Upper lobe of right lung (tissue), 1 donor: ENCODE data around the gene FAR2. TPM values are rescaled to one million over a fixed set of nuclear protein-coding genes. Genes with fewer than 3 reads are reported as not detected.

ENCODE experiments used
- ATAC-seq: fragments of 200-7000 bp; cut with Tn5 transposase; one replicate; pipeline ENCODE4 v1.9.1; 2020; ENCODE audit warnings: mild to moderate bottlenecking, moderate library complexity
- DNase-seq: peaks from one replicate; pipeline ENCODE4 v3.0.0-alpha.2; 2020
- H3K27ac ChIP-seq: fragments of 200-600 bp; one replicate; pipeline ENCODE4 v1.8.0; 2022
- H3K27me3 ChIP-seq: fragments of 200-600 bp; one replicate; pipeline ENCODE4 v1.8.0; 2022; ENCODE audit warnings: mild to moderate bottlenecking
- H3K36me3 ChIP-seq: fragments of 200-600 bp; one replicate; pipeline ENCODE4 v1.8.0; 2022
- H3K4me1 ChIP-seq: fragments of 200-600 bp; one replicate; pipeline ENCODE4 v1.8.0; 2022
- H3K4me3 ChIP-seq: fragments of 200-600 bp; one replicate; pipeline ENCODE4 v1.8.0; 2022; ENCODE audit warnings: mild to moderate bottlenecking
- H3K9me3 ChIP-seq: fragments of 200-600 bp; one replicate; pipeline ENCODE4 v1.8.0; 2022
- intact Hi-C: fragments of 100-400 bp; cut with DNase I; formaldehyde crosslinking; loops from one replicate; pipeline ENCODE4 v1.11.0; 2022
- total RNA-seq: library from RNA; stranded (reverse); fragmentation: NEBNext Ultra II Directional; extraction: Animal tissue kit (Norgen Biotek cat#: 25700); gene quantifications from one replicate; pipeline ENCODE4 v1.2.1, GENCODE V29; 2021
- TF ChIP-seq, protein P1 (sequence below): fragments of 200-600 bp; IDR thresholded peaks from one replicate; pipeline ENCODE4 v1.8.0; 2022; ENCODE audit warnings: antibody characterized with exemption
- donor health status: DM: no; HTN: yes; CAD: no; lungs with severe emphysema.

FAR2 gene
- total RNA-seq, 1 donor from 2014 or later, result 13.3 TPM

DNA sequence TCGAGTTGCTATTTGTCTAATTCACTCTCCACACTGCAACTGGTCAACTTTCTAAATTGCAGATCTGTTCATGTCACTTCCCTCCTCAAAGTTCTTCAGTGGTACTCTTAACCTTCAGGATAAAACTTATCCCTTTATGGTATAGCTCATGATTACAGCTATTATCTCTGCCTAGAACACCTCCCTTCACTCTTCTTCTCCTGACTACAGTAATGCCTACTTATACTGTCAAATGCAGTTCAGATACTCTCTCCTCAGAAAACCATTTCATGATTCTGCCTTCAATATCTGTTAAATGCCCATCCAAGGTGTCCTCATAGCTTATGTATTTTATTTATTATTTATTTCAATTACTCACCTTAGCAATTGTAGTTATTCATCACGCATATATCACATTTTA is 85.5 kb downstream of the FAR2 start:
- Histone ChIP-seq H3K36me3 (no peaks in the 10 kb centered on the region), H3K9me3 (no peaks in the 10 kb centered on the region), H3K4me3 (no peak overlapping the region), H3K4me1 (no peaks in the 10 kb centered on the region), H3K27me3 (no peaks in the 10 kb centered on the region), H3K27ac (no peak overlapping the region)
- intact Hi-C loops, result no loop called here
- no peak for ATAC-seq
- TF ChIP-seq, protein P1, sequence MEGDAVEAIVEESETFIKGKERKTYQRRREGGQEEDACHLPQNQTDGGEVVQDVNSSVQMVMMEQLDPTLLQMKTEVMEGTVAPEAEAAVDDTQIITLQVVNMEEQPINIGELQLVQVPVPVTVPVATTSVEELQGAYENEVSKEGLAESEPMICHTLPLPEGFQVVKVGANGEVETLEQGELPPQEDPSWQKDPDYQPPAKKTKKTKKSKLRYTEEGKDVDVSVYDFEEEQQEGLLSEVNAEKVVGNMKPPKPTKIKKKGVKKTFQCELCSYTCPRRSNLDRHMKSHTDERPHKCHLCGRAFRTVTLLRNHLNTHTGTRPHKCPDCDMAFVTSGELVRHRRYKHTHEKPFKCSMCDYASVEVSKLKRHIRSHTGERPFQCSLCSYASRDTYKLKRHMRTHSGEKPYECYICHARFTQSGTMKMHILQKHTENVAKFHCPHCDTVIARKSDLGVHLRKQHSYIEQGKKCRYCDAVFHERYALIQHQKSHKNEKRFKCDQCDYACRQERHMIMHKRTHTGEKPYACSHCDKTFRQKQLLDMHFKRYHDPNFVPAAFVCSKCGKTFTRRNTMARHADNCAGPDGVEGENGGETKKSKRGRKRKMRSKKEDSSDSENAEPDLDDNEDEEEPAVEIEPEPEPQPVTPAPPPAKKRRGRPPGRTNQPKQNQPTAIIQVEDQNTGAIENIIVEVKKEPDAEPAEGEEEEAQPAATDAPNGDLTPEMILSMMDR, result no peak
- DNase-seq, result no peak

DNA sequence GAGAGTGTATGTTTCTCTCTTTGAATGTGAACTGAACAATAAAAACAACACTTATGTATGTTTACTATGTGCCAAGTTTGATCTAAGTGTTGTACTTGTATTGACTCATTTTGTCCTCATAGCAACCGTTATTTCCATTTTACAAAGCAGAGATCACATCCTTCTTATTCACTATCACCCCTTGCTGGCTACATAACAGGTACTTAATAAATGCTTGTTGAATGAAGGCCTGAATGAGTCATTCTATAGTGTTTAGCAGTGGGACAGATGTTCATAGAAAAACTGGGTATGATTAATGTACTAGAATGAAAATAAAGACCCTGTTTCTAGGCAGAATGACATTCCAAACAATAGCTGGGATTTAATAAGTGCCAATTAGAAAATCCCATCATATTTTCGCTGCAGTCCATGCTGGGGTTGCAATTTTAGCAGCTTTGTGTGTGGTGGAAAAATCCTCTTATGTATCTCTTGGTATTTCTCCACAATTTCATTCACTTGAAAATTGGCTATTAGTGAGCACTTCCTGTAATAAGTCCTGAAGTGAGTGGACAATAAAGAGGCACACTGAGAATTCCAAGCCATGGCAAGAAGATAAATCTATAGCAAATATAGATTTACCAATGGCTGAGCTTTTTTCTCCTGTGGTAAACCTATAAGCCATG is 86.0 kb downstream of the FAR2 start:
- H3K36me3 ChIP-seq, result no peaks in the 10 kb centered on the region
- intact Hi-C loops, result no loop called here
- H3K4me3 ChIP-seq, result no peak overlapping the region
- H3K27me3 ChIP-seq, result no peaks in the 10 kb centered on the region
- no peak overlapping the region for H3K27ac ChIP-seq
- TF ChIP-seq, protein P1, result no peak
- H3K9me3 ChIP-seq, result no peaks in the 10 kb centered on the region
- no peak for ATAC-seq
- DNase-seq, result no peak
- no peaks in the 10 kb centered on the region for H3K4me1 ChIP-seq

DNA sequence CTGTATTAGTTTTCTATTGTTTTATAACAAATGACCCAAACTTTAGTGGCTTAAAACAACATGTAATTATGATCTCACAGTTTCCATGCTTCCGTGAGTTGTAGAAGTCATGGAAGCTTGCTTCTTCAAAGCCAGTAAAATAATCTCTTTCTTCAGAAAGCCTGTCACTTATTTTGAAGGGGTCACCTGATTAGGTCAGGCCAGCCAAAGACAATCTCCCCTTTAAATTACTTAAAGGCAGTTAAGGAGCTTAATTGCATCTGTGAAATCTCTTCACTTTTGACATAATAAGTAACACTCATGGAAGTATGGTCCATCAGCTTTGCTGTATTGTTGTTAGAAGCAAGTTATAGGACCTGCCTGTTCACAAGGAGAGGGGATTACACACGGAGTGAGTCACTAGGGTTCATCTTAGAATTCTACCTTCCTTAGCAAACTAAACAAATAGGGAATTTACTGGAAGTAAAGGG is 89.8 kb downstream of the FAR2 start:
- ATAC-seq, result no peak
- intact Hi-C loops, result no loop called here
- H3K4me1 ChIP-seq, result peaks cover 24% of the 10 kb centered on the region
- TF ChIP-seq, protein P1, result no peak
- no peak for DNase-seq
- no peak overlapping the region for H3K4me3 ChIP-seq
- H3K36me3 ChIP-seq, result no peaks in the 10 kb centered on the region
- H3K27me3 ChIP-seq, result no peaks in the 10 kb centered on the region
- H3K27ac ChIP-seq, result no peak overlapping the region
- H3K9me3 ChIP-seq, result no peaks in the 10 kb centered on the region

DNA sequence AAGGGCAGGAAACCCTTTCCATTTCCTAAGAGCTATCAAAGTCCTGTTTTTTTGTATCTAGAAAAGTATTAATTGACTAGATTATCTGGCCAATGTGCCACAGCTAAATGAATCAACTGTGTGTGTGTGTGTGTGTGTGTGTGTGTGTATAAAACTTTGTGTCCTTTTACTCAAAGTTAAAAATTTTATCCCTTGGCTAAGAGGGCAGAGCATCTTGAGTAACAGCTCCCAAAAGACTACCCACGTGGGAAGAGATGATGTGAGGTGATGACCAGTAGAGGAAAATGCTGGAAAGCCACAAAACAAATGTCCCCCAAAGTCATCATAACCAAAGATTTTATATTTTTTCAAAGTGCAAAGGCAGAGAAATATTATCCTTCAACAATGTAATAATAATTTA is 90.3 kb downstream of the FAR2 start:
- ATAC-seq (no peak), DNase-seq (no peak)
- Histone ChIP-seq H3K4me3 (no peak overlapping the region), H3K9me3 (no peaks in the 10 kb centered on the region), H3K27ac (no peak overlapping the region), H3K36me3 (no peaks in the 10 kb centered on the region), H3K27me3 (no peaks in the 10 kb centered on the region), H3K4me1 (peaks cover 24% of the 10 kb centered on the region)
- TF ChIP-seq, protein P1, result no peak
- intact Hi-C loops, result no loop called here

DNA sequence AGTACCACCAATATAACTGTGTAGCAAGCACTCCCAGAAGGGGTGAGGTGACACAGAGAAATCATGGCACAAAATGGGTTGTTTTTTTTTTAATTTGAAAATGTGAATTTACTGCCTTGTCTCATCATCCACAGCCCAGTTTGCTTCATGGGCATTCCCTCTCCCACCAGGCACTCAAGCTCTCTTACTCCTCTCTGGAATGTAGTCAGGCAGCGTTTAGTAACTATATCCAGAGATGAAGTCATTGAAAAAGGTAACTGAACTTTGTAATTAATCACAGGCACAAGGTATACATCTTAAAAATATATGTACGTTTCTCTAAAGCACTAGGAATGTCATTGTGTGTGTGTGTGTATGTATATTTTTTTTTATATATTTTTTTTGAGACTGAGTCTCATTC is 91.4 kb downstream of the FAR2 start:
- DNase-seq, result no peak
- no peaks in the 10 kb centered on the region for H3K27me3 ChIP-seq
- intact Hi-C loops, result no loop called here

More for the DNA sequence above, 91.4 kb downstream of the FAR2 start:
- no peaks in the 10 kb centered on the region for H3K9me3 ChIP-seq
- no peaks in the 10 kb centered on the region for H3K36me3 ChIP-seq
- H3K4me3 ChIP-seq, result no peak overlapping the region
- ATAC-seq, result no peak
- no peak overlapping the region for H3K27ac ChIP-seq
- TF ChIP-seq, protein P1, result no peak
- peaks cover 24% of the 10 kb centered on the region for H3K4me1 ChIP-seq
